ENCODE measurements around the gene RAD51C.

DNA sequence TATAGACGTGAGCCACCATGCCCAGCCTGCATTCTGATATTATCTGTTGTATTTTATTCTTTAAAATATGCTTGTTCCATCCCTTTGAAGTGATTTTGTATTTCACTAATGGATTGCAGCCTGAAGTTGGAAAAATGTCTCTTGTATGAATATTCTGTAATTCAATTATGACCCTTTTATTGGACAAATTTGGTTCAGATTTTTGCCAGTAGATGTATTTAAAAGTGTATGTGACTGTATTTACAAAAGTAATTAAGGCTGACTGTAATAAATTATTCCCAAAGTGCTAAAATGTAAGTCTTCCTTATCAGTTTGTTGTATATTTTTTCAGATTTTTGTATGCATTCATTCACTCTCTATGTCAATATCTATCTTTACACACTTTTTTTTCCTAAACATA is 87.0 kb downstream of the RAD51C start:
- TF ChIP-seq, protein P1, sequence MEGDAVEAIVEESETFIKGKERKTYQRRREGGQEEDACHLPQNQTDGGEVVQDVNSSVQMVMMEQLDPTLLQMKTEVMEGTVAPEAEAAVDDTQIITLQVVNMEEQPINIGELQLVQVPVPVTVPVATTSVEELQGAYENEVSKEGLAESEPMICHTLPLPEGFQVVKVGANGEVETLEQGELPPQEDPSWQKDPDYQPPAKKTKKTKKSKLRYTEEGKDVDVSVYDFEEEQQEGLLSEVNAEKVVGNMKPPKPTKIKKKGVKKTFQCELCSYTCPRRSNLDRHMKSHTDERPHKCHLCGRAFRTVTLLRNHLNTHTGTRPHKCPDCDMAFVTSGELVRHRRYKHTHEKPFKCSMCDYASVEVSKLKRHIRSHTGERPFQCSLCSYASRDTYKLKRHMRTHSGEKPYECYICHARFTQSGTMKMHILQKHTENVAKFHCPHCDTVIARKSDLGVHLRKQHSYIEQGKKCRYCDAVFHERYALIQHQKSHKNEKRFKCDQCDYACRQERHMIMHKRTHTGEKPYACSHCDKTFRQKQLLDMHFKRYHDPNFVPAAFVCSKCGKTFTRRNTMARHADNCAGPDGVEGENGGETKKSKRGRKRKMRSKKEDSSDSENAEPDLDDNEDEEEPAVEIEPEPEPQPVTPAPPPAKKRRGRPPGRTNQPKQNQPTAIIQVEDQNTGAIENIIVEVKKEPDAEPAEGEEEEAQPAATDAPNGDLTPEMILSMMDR (conservative IDR thresholded peaks at IDR 0.05), result no peak
- TF ChIP-seq EZH2 (IDR thresholded peaks at IDR 0.05; ENCODE audit: low read depth), result no peak

Measured in PC-9 (cell line).